Prostate gland (tissue), 2 donors: ENCODE data around the gene FGF7. TPM values are rescaled to one million over a fixed set of nuclear protein-coding genes. Genes with fewer than 3 reads are reported as not detected.
"Not testable (repeated sequence)": the region's sequence is repeated elsewhere in the genome, so short reads cannot be mapped to it uniquely, and the experiment has no call there.

Experiments used
- DNase-seq: peaks from one replicate; pipeline ENCODE4 v3.0.0-alpha.2; 2019; ENCODE audit warnings: low spot score
- H3K27ac ChIP-seq, 2 donors: fragments of 200-600 bp; sonication (generic); 2 replicates each; pipeline ENCODE4 v1.5.1; 2017 to 2019
- H3K27me3 ChIP-seq: fragments of 200-600 bp; sonication (generic); replicated peaks from 2 replicates; pipeline ENCODE4 v1.5.1; 2019; ENCODE audit not compliant: insufficient read depth
- H3K36me3 ChIP-seq, 2 donors: fragments of 200-600 bp; sonication (generic); 1 replicate in 1 of 2; 2 replicates in 1 of 2; pipeline versions ENCODE4 v1.5.1 to v1.8.1; 2017 to 2019
- H3K4me1 ChIP-seq: fragments of 200-600 bp; sonication (generic); replicated peaks from 2 replicates; pipeline ENCODE4 v1.5.1; 2019
- H3K4me3 ChIP-seq, 2 donors: fragments of 200-600 bp; sonication (generic); 2 replicates each; pipeline ENCODE4 v1.5.1; 2017 to 2019
- H3K9me3 ChIP-seq: fragments of 200-600 bp; sonication (generic); 2 replicates; pipeline ENCODE4 v1.5.1; 2017
- POLR2A ChIP-seq: fragments of 450-650 bp; IDR thresholded peaks from one replicate; pipeline ENCODE4 v1.6.1; 2016; ENCODE audit warnings: antibody characterized with exemption, mild to moderate bottlenecking
- POLR2AphosphoS5 ChIP-seq: sonication (generic); formaldehyde crosslinking; IDR thresholded peaks from one replicate; pipeline ENCODE4 v1.6.1; 2017; ENCODE audit warnings: antibody characterized with exemption
- WGBS: methylation state at CpG from one replicate; pipeline ENCODE4 v1.1.5; 2018; 5-methylcytosine and 5-hydroxymethylcytosine counted together
- intact Hi-C: fragments of 100-400 bp; cut with DNase I; formaldehyde crosslinking; loops from one replicate; pipeline ENCODE4 v1.14.2; 2022
- total RNA-seq, 2 donors: library from RNA; depleted of rRNA; stranded (reverse); fragments of >200 nt; gene quantifications; one replicate each; pipeline ENCODE4 v1.1.0, GENCODE V29; 2016
- TF ChIP-seq, protein P1 (sequence below), 4 experiments: fragments of 200-600 bp in 2 of 4; fragments of 450-650 bp in 2 of 4; sonication (generic) in 2 of 4; IDR thresholded peaks; 1 replicate in 3 of 4; 2 replicates in 1 of 4; pipeline ENCODE4 v1.5.1; 2016 to 2019; ENCODE audit warnings: antibody characterized with exemption in 4 of 4, mild to moderate bottlenecking in 2 of 4, moderate library complexity in 2 of 4

FGF7 gene
- total RNA-seq, 2 donors from 2014 or later = 8.9 to 11.5 TPM

- WGBS = 67% methylated on average over 3 of the region's 3 CpGs
- Histone ChIP-seq H3K27me3 (no peaks in the 10 kb centered on the region), H3K27ac (no peak overlapping the region), H3K36me3 (no peaks in the 10 kb centered on the region), H3K4me3 (no peak overlapping the region), H3K9me3 (no peaks in the 10 kb centered on the region), H3K4me1 (no peaks in the 10 kb centered on the region)
- DNase-seq = no peak
- intact Hi-C loops = no loop called here
- TF ChIP-seq POLR2A = no peak
These were observed 41.5 kb downstream of the FGF7 start for GRCh38 chr15:49464522-49464921.

DNA sequence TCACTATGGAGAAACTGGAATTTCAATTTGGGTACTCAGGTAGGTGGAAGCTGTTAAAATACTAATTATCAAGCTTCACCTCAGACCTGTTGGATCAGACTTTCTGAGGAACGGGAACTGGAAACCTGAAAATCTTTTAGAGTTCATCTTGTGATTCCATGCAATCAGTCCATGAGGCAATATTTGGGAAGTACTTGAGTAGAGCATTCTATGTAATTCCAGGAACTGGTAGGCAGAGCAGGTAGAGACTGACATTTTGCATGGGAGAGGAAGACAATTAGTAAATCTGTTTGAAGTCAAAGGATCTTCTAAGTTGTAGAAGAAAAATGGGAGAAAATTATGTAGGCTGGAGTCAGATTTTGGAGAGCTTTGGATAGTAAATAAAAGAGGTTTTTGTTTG is 43.1 kb downstream of the FGF7 start:
- Histone ChIP-seq H3K4me3 (no peak overlapping the region), H3K36me3 (no peaks in the 10 kb centered on the region), H3K9me3 (no peaks in the 10 kb centered on the region), H3K4me1 (no peaks in the 10 kb centered on the region), H3K27ac (no peak overlapping the region), H3K27me3 (no peaks in the 10 kb centered on the region)
- intact Hi-C loops = no loop called here
- TF ChIP-seq, protein P1, sequence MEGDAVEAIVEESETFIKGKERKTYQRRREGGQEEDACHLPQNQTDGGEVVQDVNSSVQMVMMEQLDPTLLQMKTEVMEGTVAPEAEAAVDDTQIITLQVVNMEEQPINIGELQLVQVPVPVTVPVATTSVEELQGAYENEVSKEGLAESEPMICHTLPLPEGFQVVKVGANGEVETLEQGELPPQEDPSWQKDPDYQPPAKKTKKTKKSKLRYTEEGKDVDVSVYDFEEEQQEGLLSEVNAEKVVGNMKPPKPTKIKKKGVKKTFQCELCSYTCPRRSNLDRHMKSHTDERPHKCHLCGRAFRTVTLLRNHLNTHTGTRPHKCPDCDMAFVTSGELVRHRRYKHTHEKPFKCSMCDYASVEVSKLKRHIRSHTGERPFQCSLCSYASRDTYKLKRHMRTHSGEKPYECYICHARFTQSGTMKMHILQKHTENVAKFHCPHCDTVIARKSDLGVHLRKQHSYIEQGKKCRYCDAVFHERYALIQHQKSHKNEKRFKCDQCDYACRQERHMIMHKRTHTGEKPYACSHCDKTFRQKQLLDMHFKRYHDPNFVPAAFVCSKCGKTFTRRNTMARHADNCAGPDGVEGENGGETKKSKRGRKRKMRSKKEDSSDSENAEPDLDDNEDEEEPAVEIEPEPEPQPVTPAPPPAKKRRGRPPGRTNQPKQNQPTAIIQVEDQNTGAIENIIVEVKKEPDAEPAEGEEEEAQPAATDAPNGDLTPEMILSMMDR (IDR thresholded peaks at IDR 0.05) = no peak
- TF ChIP-seq POLR2A = no peak
- no peak for TF ChIP-seq POLR2AphosphoS5
- no peak for DNase-seq
- WGBS = 95% methylated on average over 1 of the region's 1 CpG

DNA sequence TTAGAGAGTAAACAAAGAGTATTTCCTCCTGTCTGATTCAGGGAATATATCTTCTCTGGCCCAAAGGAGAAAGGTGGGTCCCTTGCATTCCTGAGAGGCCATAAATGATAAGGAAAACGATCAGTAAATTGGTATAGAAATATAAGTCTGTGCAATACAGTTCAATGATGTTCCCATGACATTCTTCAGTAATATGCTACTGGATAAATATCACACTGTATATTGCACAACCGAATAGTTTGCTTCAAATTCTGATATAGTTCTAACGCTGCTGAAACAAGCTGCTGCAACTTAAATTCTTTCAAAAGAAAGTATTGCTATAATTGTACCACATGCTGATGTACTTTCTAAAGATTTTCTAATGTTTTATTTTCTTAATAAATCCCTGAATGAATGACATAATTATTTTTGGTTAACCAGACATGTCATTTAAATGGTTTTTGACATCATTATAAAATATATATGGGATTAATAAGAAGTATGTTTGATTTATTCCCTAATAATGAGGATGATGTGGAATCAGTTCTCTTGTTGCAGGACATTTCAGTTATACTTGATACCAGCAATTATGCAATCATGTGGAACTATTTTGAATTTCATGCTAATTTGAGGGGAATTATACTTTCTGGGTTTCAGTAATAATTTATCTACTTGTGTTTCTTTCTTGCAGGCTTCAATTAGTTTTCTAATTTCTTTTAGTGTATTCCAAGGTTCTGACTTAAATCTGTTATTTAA is 44.9 kb downstream of the FGF7 start:
- Histone ChIP-seq H3K9me3 (no peaks in the 10 kb centered on the region), H3K36me3 (no peaks in the 10 kb centered on the region), H3K27me3 (no peaks in the 10 kb centered on the region), H3K4me1 (no peaks in the 10 kb centered on the region), H3K27ac (no peak overlapping the region), H3K4me3 (no peak overlapping the region)
- WGBS = 65% methylated on average over 3 of the region's 3 CpGs
- intact Hi-C loops = no loop called here
- TF ChIP-seq POLR2AphosphoS5 = no peak
- TF ChIP-seq POLR2A = no peak
- DNase-seq = no peak

GRCh38 chr15:49468481-49468839 is 45.4 kb downstream of the FGF7 start:
- TF ChIP-seq, protein P1 (IDR thresholded peaks at IDR 0.05) = no peak
- TF ChIP-seq POLR2A (no peak), POLR2AphosphoS5 (no peak)

GRCh38 chr15:49471248-49471647 is 48.2 kb downstream of the FGF7 start:
- DNase-seq, H3K4me3 ChIP-seq, H3K27ac ChIP-seq, H3K36me3 ChIP-seq, H3K27me3 ChIP-seq, H3K4me1 ChIP-seq, H3K9me3 ChIP-seq: not testable (repeated sequence)
- 89% methylated on average over 4 of the region's 4 CpGs for WGBS
- intact Hi-C loops = loop anchor here (10.0 kb wide), 1 partner anchor 46 kb away; the partner anchor contains the start of gene FGF7

More at GRCh38 chr15:49468481-49468839, 45.4 kb downstream of the FGF7 start:
- H3K9me3 ChIP-seq = no peaks in the 10 kb centered on the region
- no peak for DNase-seq
- H3K27me3 ChIP-seq = no peaks in the 10 kb centered on the region
- no peaks in the 10 kb centered on the region for H3K4me1 ChIP-seq
- intact Hi-C loops = no loop called here
- WGBS = 20% methylated on average over 2 of the region's 2 CpGs
- no peak overlapping the region for H3K27ac ChIP-seq
- H3K4me3 ChIP-seq = no peak overlapping the region
- H3K36me3 ChIP-seq = no peaks in the 10 kb centered on the region

GRCh38 chr15:49471733-49472132 is 48.7 kb downstream of the FGF7 start:
- Histone ChIP-seq H3K4me3 (no peak overlapping the region), H3K9me3 (no peaks in the 10 kb centered on the region), H3K36me3 (no peaks in the 10 kb centered on the region), H3K27me3 (no peaks in the 10 kb centered on the region), H3K27ac (no peak overlapping the region), H3K4me1 (no peaks in the 10 kb centered on the region)
- DNase-seq = no peak
- WGBS = 54% methylated on average over 4 of the region's 4 CpGs
- intact Hi-C loops = loop anchor here (10.0 kb wide), 1 partner anchor 47 kb away; the partner anchor contains the start of gene FGF7
- no peak for TF ChIP-seq POLR2A
- no peak for TF ChIP-seq POLR2AphosphoS5
- TF ChIP-seq, protein P1 (IDR thresholded peaks at IDR 0.05) = no peak
